H1 (cell line): ENCODE measurements around the gene NEGR1. TPM values are rescaled to one million over a fixed set of nuclear protein-coding genes. Genes with fewer than 3 reads are reported as not detected.

Source experiments
- CTCF ChIA-PET: fragments of 300-600 bp; sonication (Branson Sonifier 250); formaldehyde crosslinking; loops from one replicate; lab custom pipeline; 2021; ENCODE audit not compliant: partially characterized antibody; lab: Charles Lee
- POLR2A ChIA-PET: fragments of 300-600 bp; sonication (Branson Sonifier 250); formaldehyde crosslinking; loops from one replicate; lab custom pipeline; 2021; ENCODE audit warnings: inconsistent platforms; ENCODE audit not compliant: partially characterized antibody; lab: Charles Lee
- DNase-seq, 2 experiments: peaks; one replicate each; pipeline versions ENCODE4 v3.0.0 to v3.0.0-alpha.2; 2010 to 2022; ENCODE audit warnings: low spot score in 2 of 2, low read depth in 1 of 2, mixed read lengths in 1 of 2
- FAIRE-seq: peaks from 2 replicates; lab custom pipeline; 2011; peaks lifted over from hg19 to GRCh38; lab: Jason Lieb, UNC
- H2AFZ ChIP-seq: 2 replicates; pipeline ENCODE4 v1.8.1; 2012; ENCODE audit warnings: low read length, inconsistent platforms
- H2AK5ac ChIP-seq: 2 replicates; pipeline ENCODE4 v1.6.1; 2013; ENCODE audit warnings: low read depth, low read length
- H2BK120ac ChIP-seq: replicated peaks from 2 replicates; pipeline ENCODE3; 2013; ENCODE audit warnings: low read depth, low read length, inconsistent platforms
- H2BK12ac ChIP-seq: 2 replicates; pipeline ENCODE4 v1.6.1; 2013; ENCODE audit warnings: low read depth, low read length
- H2BK15ac ChIP-seq: 2 replicates; pipeline ENCODE4 v1.6.1; 2013; ENCODE audit warnings: low read length
- H2BK20ac ChIP-seq: 2 replicates; pipeline ENCODE4 v1.6.1; 2013; ENCODE audit warnings: low read length
- H2BK5ac ChIP-seq: 2 replicates; pipeline ENCODE4 v1.6.1; 2013; ENCODE audit warnings: low read depth, low read length
- H3K14ac ChIP-seq: 2 replicates; pipeline ENCODE4 v1.6.1; 2013; ENCODE audit warnings: inconsistent platforms; ENCODE audit not compliant: insufficient read length
- H3K18ac ChIP-seq: 2 replicates; pipeline ENCODE4 v1.6.1; 2013; ENCODE audit warnings: low read length; ENCODE audit errors: extremely low read depth
- H3K23ac ChIP-seq: 2 replicates; pipeline ENCODE4 v1.6.1; 2013; ENCODE audit warnings: inconsistent platforms; ENCODE audit not compliant: insufficient read length
- H3K23me2 ChIP-seq: 2 replicates; pipeline ENCODE4 v1.6.1; 2013; ENCODE audit warnings: low read depth, low read length
- H3K27ac ChIP-seq: 2 replicates; pipeline ENCODE4 v1.6.1; 2011; ENCODE audit warnings: low read depth, low read length, inconsistent platforms
- H3K27me3 ChIP-seq, 4 experiments: replicated peaks in 1 of 4; 1 replicate in 1 of 4; 2 replicates in 3 of 4; pipeline versions ENCODE4 v1.6.1 to v1.8.1; 2011 to 2013; ENCODE audit warnings: low read length in 3 of 4, mild to moderate bottlenecking in 3 of 4, inconsistent platforms in 2 of 4, mixed read lengths in 2 of 4, moderate library complexity in 1 of 4; ENCODE audit not compliant: control insufficient read depth in 3 of 4, insufficient read depth in 3 of 4; ENCODE audit errors: extremely low read depth in 1 of 4
- H3K36me3 ChIP-seq, 4 experiments: 2 replicates each; pipeline versions ENCODE4 v1.6.1 to v1.8.1; 2011 to 2013; ENCODE audit warnings: mild to moderate bottlenecking in 4 of 4, low read length in 3 of 4, moderate library complexity in 2 of 4, control low read depth in 1 of 4, inconsistent platforms in 1 of 4; ENCODE audit not compliant: insufficient read depth in 4 of 4, control insufficient read depth in 2 of 4
- H3K4ac ChIP-seq: replicated peaks from 2 replicates; pipeline ENCODE3; 2013; ENCODE audit warnings: low read length, low read depth, mixed read lengths, inconsistent platforms; ENCODE audit not compliant: insufficient read length
- H3K4me1 ChIP-seq, 4 experiments: replicated peaks in 1 of 4; 1 replicate in 1 of 4; 2 replicates in 3 of 4; pipeline versions ENCODE4 v1.6.1 to v1.8.1; 2011 to 2013; ENCODE audit warnings: low read length in 3 of 4, inconsistent platforms in 2 of 4, mixed read lengths in 1 of 4; ENCODE audit not compliant: insufficient read depth in 4 of 4, control insufficient read depth in 3 of 4
- H3K4me2 ChIP-seq, 2 experiments: 2 replicates each; pipeline versions ENCODE4 v1.6.1 to v1.8.1; 2011 to 2013; ENCODE audit warnings: low read depth in 2 of 2, low read length in 2 of 2, control low read depth in 1 of 2, inconsistent platforms in 1 of 2, mild to moderate bottlenecking in 1 of 2; ENCODE audit not compliant: insufficient read depth in 1 of 2
- H3K4me3 ChIP-seq, 4 experiments: fragments of 200-600, 300-600 bp in 1 of 4; sonication (generic), shearing (Covaris generic), sonication (Bioruptor Twin) in 1 of 4; 2 replicates each; pipeline versions ENCODE4 v1.5.1 to v1.8.1; 2011 to 2016; ENCODE audit warnings: low read length in 4 of 4, low read depth in 3 of 4, control low read depth in 2 of 4, inconsistent platforms in 2 of 4, mild to moderate bottlenecking in 2 of 4, mixed read lengths in 1 of 4, moderate library complexity in 1 of 4; ENCODE audit not compliant: insufficient read depth in 2 of 4; ENCODE audit errors: extremely low read depth in 1 of 4
- H3K56ac ChIP-seq: replicated peaks from 2 replicates; pipeline ENCODE3; 2013; ENCODE audit warnings: low read depth, mild to moderate bottlenecking, mixed read lengths, low read length, inconsistent platforms; ENCODE audit not compliant: insufficient read length
- H3K79me1 ChIP-seq: 2 replicates; pipeline ENCODE4 v1.6.1; 2013; ENCODE audit warnings: low read depth, low read length, control low read depth
- H3K79me2 ChIP-seq, 2 experiments: 2 replicates each; pipeline versions ENCODE4 v1.6.1 to v1.8.1; 2012 to 2013; ENCODE audit warnings: low read length in 2 of 2, mild to moderate bottlenecking in 2 of 2, inconsistent platforms in 1 of 2; ENCODE audit not compliant: insufficient read depth in 2 of 2, control insufficient read depth in 1 of 2
- H3K9ac ChIP-seq, 4 experiments: replicated peaks in 1 of 4; 1 replicate in 1 of 4; 2 replicates in 3 of 4; pipeline versions ENCODE4 v1.6.1 to v1.8.1; 2011 to 2013; ENCODE audit warnings: low read depth in 3 of 4, low read length in 3 of 4, control low read depth in 2 of 4, mild to moderate bottlenecking in 2 of 4, moderate library complexity in 2 of 4, inconsistent platforms in 1 of 4; ENCODE audit errors: extremely low read depth in 1 of 4
- H3K9me3 ChIP-seq, 2 experiments: 2 replicates each; pipeline versions ENCODE4 v1.6.1 to v1.8.1; 2012 to 2013; ENCODE audit warnings: mild to moderate bottlenecking in 2 of 2, moderate library complexity in 2 of 2, control low read depth in 1 of 2, inconsistent platforms in 1 of 2, low read depth in 1 of 2, low read length in 1 of 2, mixed read lengths in 1 of 2; ENCODE audit not compliant: insufficient read depth in 2 of 2
- H4K20me1 ChIP-seq, 2 experiments: replicated peaks in 1 of 2; 2 replicates each; pipeline versions ENCODE3 to v1.8.1; 2011 to 2013; ENCODE audit warnings: inconsistent platforms in 2 of 2, low read length in 2 of 2, mild to moderate bottlenecking in 1 of 2; ENCODE audit not compliant: insufficient read depth in 2 of 2, control insufficient read depth in 1 of 2
- H4K5ac ChIP-seq: 2 replicates; pipeline ENCODE4 v1.6.1; 2013; ENCODE audit warnings: low read length, low read depth, mixed read lengths, inconsistent platforms; ENCODE audit not compliant: insufficient read length
- H4K8ac ChIP-seq: 2 replicates; pipeline ENCODE4 v1.8.0; 2013; ENCODE audit warnings: mild to moderate bottlenecking, moderate library complexity, low read length, inconsistent platforms; ENCODE audit not compliant: insufficient read depth; ENCODE audit errors: extremely low read depth
- H4K91ac ChIP-seq: replicated peaks from 2 replicates; pipeline ENCODE3; 2013; ENCODE audit warnings: low read length, mixed read lengths, inconsistent platforms; ENCODE audit not compliant: insufficient read length
- ASH2L ChIP-seq: fragments of 200-600, 300-600 bp; sonication (generic); IDR thresholded peaks from one replicate; pipeline ENCODE4 v1.7.1; 2017; ENCODE audit warnings: low read length
- CHD1 ChIP-seq: IDR thresholded peaks from 2 replicates; pipeline ENCODE4 v1.6.1; 2012; ENCODE audit warnings: low read depth, low read length, improper control_type of control experiment
- CHD2 ChIP-seq: IDR thresholded peaks from 2 replicates; pipeline ENCODE4 v1.6.1; 2012; ENCODE audit warnings: low read length, improper control_type of control experiment
- CREB1 ChIP-seq: IDR thresholded peaks from 2 replicates; pipeline ENCODE4 v1.6.1; 2012; ENCODE audit warnings: inconsistent platforms
- CTBP2 ChIP-seq: IDR thresholded peaks from 2 replicates; pipeline ENCODE4 v1.7.0; 2011; ENCODE audit warnings: borderline replicate concordance, mild to moderate bottlenecking, moderate library complexity, mixed read lengths, low read length; ENCODE audit not compliant: insufficient read depth, insufficient read length
- EZH2 ChIP-seq: fragments of 200-600 bp; sonication (generic); IDR thresholded peaks from 2 replicates; pipeline ENCODE4 v1.7.1; 2012; ENCODE audit warnings: low read depth, mild to moderate bottlenecking, moderate library complexity, low read length, inconsistent platforms; ENCODE audit not compliant: severe bottlenecking
- FOSL1 ChIP-seq: IDR thresholded peaks from 2 replicates; pipeline ENCODE4 v1.6.1; 2011; ENCODE audit warnings: mild to moderate bottlenecking, low read depth, low read length, moderate library complexity; ENCODE audit not compliant: insufficient read depth
- GABPA ChIP-seq: IDR thresholded peaks from 2 replicates; pipeline ENCODE4 v1.6.1; 2011; ENCODE audit warnings: mild to moderate bottlenecking, low read length, moderate library complexity, borderline replicate concordance; ENCODE audit not compliant: insufficient read depth
- GTF2F1 ChIP-seq: IDR thresholded peaks from 2 replicates; pipeline ENCODE4 v1.6.1; 2012; ENCODE audit warnings: low read depth, low read length, improper control_type of control experiment, borderline replicate concordance
- KDM4A ChIP-seq: IDR thresholded peaks from one replicate; pipeline ENCODE4 v1.7.1; 2012; ENCODE audit warnings: low read depth, mild to moderate bottlenecking, moderate library complexity, low read length, inconsistent platforms; ENCODE audit not compliant: severe bottlenecking
- KDM5A ChIP-seq: fragments of 200-600 bp; IDR thresholded peaks from 2 replicates; pipeline ENCODE4 v1.7.1; 2012; ENCODE audit warnings: mild to moderate bottlenecking, low read length, inconsistent platforms, mixed read lengths
- POLR2A ChIP-seq, 2 experiments: IDR thresholded peaks; 1 replicate in 1 of 2; 2 replicates in 1 of 2; pipeline ENCODE4 v1.6.1; 2011; ENCODE audit warnings: low read depth in 2 of 2, low read length in 2 of 2, mild to moderate bottlenecking in 2 of 2; ENCODE audit errors: control extremely low read depth in 1 of 2
- RNF2 ChIP-seq: fragments of 200-900, 300-1000 bp; sonication (generic); IDR thresholded peaks from 2 replicates; pipeline ENCODE4 v1.7.1; 2016; ENCODE audit warnings: borderline replicate concordance, low read depth, mild to moderate bottlenecking, antibody characterized with exemption, low read length; ENCODE audit not compliant: poor library complexity, severe bottlenecking; ENCODE audit errors: missing control alignments
- SP2 ChIP-seq: IDR thresholded peaks from 2 replicates; pipeline ENCODE4 v1.6.1; 2012; ENCODE audit warnings: mild to moderate bottlenecking, low read length, inconsistent platforms
- TAF1 ChIP-seq: IDR thresholded peaks from 2 replicates; pipeline ENCODE4 v1.6.1; 2011; ENCODE audit warnings: mild to moderate bottlenecking, low read depth, low read length
- TAF7 ChIP-seq: optimal IDR thresholded peaks from 2 replicates; pipeline ENCODE3; 2011; ENCODE audit warnings: low read depth, mild to moderate bottlenecking, inconsistent platforms, low read length, moderate library complexity, borderline replicate concordance
- WGBS, 2 experiments: shearing (Covaris generic) in 1 of 2; methylation state at CpG; one replicate each; pipeline versions ENCODE4 v1.1.6 to v1.1.7; 2013 to 2015; ENCODE audit warnings: low lambda C conversion rate in 2 of 2, mixed read lengths in 2 of 2, inconsistent platforms in 1 of 2, low coverage in 1 of 2, missing lambda C conversion rate in 1 of 2; ENCODE audit not compliant: insufficient replicate concordance in 2 of 2, insufficient coverage in 1 of 2, insufficient read length in 1 of 2; ENCODE audit errors: extremely low coverage in 1 of 2, missing lambda C conversion rate in 1 of 2; 5-methylcytosine and 5-hydroxymethylcytosine counted together
- polyA plus RNA-seq, 7 experiments: library from polyadenylated mRNA; depleted of rRNA in 3 of 7; stranded (reverse) in 5 of 7; unstranded in 2 of 7; fragments of >200 nt in 5 of 7; fragments of 200-250 nt in 2 of 7; gene quantifications; 1 replicate in 5 of 7; 2 replicates in 1 of 7; 4 replicates in 1 of 7; pipeline versions ENCODE4 v1.2.1 to v1.2.3, GENCODE V29; 2011 to 2013; ENCODE audit warnings: missing spikeins in 2 of 7, mixed read lengths in 2 of 7
- total RNA-seq: library from RNA; stranded (reverse); fragmentation: NEBNext Ultra II Directional; extraction: Animal tissue kit (Norgen Biotek cat#: 25700); gene quantifications from 2 replicates; pipeline ENCODE4 v1.2.1, GENCODE V29; 2021

NEGR1 gene
- total and polyA plus RNA-seq, 2 of the 8 experiments (the other 6 are each of a cell fraction or from before 2014, with no cell fraction given), result 0.71 to 1.3 TPM

DNA sequence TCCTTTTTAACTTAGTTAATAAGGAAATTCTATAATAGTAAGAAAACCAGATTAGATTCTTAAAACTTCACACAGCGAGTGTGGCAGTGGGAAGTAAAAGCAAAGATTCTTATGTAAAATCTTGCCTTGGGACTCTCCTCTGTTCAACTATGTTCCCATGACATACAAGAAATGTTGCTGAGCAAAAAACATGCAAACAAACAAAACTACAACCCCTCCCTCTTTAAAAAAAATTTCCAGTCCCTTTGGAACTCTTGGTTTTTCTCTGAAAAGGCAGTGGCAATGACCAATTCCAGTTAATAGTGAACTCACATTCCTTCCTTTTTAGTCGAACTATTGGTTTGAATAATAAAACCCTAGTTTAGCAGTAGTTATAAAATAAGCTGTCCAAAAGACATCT, 748.4 kb downstream of the NEGR1 start:
- Histone ChIP-seq H3K23me2 (no peaks in the 10 kb centered on the region), H3K27ac (no peak overlapping the region), H4K91ac (no peak overlapping the region), H3K4me3 (no peak overlapping the region), H3K56ac (no peak overlapping the region), H3K23ac (no peak overlapping the region), H3K18ac (no peak overlapping the region), H4K5ac (no peak overlapping the region), H3K79me1 (no peaks in the 10 kb centered on the region), H2BK20ac (no peak overlapping the region), H2BK5ac (no peak overlapping the region), H3K4me2 (no peak overlapping the region), H3K4me1 (no peaks in the 10 kb centered on the region), H2BK120ac (no peak overlapping the region), H3K27me3 (no peaks in the 10 kb centered on the region), H4K8ac (no peak overlapping the region), H2BK12ac (no peak overlapping the region), H3K14ac (no peak overlapping the region), H4K20me1 (no peaks in the 10 kb centered on the region), H3K9ac (no peak overlapping the region), H2AK5ac (no peak overlapping the region), H3K4ac (no peak overlapping the region), H3K9me3 (no peaks in the 10 kb centered on the region), H3K79me2 (no peaks in the 10 kb centered on the region), H3K36me3 (no peaks in the 10 kb centered on the region), H2BK15ac (no peak overlapping the region), H2AFZ (no peak overlapping the region)
- DNase-seq, result no peak
- ChIA-PET POLR2A (no interaction called here), CTCF (interaction anchor here (1.2 kb wide), 1 partner anchor 67 kb away, joined by 3 read pairs; no protein-coding TSS in a partner anchor)
- TF ChIP-seq FOSL1 (no peak), CREB1 (no peak), TAF1 (no peak), GTF2F1 (no peak), RNF2 (no peak), CHD1 (no peak), POLR2A (IDR thresholded peaks at IDR 0.05; ENCODE audit: control extremely low read depth in 1 of 2, low read depth in 2 of 2, low read length in 2 of 2) (no peak), ASH2L (no peak), EZH2 (no peak), TAF7 (no peak), GABPA (no peak), CHD2 (no peak), KDM5A (no peak), CTBP2 (no peak), KDM4A (no peak), SP2 (no peak)
- no peak for FAIRE-seq
- 79% methylated on average over 2 of the region's 2 CpGs; no CpG with 5 or more reads in 1 of the 2 experiments for WGBS, 2 experiments
